ENCODE measurements around the gene EEA1. TPM values are rescaled to one million over a fixed set of nuclear protein-coding genes. Genes with fewer than 3 reads are reported as not detected.

Gene EEA1
- total and polyA plus RNA-seq, 12 donors = 2.5 to 36.9 (median 21.4) TPM

DNA sequence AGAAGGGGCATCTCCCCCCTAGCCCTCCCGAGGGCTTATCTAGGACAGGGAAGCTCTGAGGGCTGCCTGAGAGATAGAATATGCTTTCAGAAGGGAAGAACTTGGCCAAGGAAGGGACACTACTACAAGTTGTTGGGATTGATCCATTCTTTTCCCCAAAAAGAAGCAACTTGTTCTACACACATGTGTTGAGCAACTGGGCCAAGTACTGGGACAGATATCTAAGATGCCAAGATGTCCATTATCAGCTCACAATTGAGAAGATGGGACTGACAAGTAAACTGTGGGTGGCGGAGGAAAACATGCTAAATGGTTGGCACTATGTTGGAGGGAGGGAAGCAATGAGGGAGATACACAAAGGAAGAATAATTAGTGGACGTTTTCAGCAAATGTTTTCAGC lies 195.4 kb downstream of the EEA1 start:
- Histone ChIP-seq H3K4me3 (no peak overlapping the region), H3K36me3 (replicated peaks in 1 of 2) (no peaks in the 10 kb centered on the region), H3K27me3 (no peaks in the 10 kb centered on the region), H3K9me3 (replicated peaks in 1 of 3) (no peaks in the 10 kb centered on the region), H3K4me1 (replicated peaks in 1 of 2) (peaks cover 0 to 4% of the 10 kb centered on the region in 2 donors), H3K27ac (no peak overlapping the region)
- no peak for TF ChIP-seq CTCF (IDR thresholded peaks at IDR 0.05)
- TF ChIP-seq POLR2A (IDR thresholded peaks at IDR 0.05) = no peak
- intact Hi-C loops (cut with DNase I) = no loop called here
- 76 to 82% (median 79%) methylated on average over 2 to 3 of the region's 3 CpGs for WGBS, 4 donors
- no peak for DNase-seq

DNA sequence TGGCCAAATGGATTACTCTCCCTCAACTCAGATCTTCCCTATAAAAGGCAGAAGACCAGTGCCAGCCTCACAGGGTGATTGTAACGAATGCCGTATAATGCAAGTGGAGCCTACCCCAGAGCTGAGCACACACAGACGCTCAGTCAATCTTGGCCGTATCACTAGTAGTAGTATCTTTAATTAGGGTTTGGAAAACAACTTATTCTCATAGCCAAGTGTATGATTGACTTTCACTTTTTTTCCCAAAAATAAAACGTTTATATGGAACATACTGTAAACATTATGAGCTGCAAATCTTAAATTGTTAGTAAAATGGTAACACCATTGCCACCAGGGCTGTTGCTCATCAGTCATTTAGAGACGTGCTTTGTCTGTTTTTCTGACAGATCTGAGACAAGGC lies 195.9 kb downstream of the EEA1 start:
- no peak for DNase-seq
- H3K36me3 ChIP-seq (replicated peaks in 1 of 2) = no peaks in the 10 kb centered on the region
- WGBS, 4 donors = 74 to 81% (median 77%) methylated on average over 6 of the region's 6 CpGs

GRCh38 chr12:92732716-92733115 lies 196.4 kb downstream of the EEA1 start:
- Histone ChIP-seq H3K36me3 (replicated peaks in 1 of 2) (no peaks in the 10 kb centered on the region), H3K9me3 (replicated peaks in 1 of 3) (no peaks in the 10 kb centered on the region), H3K4me3 (no peak overlapping the region), H3K27ac (no peak overlapping the region), H3K4me1 (replicated peaks in 1 of 2) (peaks cover 0 to 4% of the 10 kb centered on the region in 2 donors), H3K27me3 (no peaks in the 10 kb centered on the region)
- TF ChIP-seq POLR2A (IDR thresholded peaks at IDR 0.05) = no peak
- TF ChIP-seq CTCF (IDR thresholded peaks at IDR 0.05) = no peak
- 77 to 89% (median 89%) methylated on average over 6 of the region's 6 CpGs for WGBS, 4 donors
- intact Hi-C loops (cut with DNase I) = no loop called here
- no peak for DNase-seq

More for the DNA sequence above, 195.9 kb downstream of the EEA1 start:
- Histone ChIP-seq H3K27me3 (no peaks in the 10 kb centered on the region), H3K4me1 (replicated peaks in 1 of 2) (peaks cover 0 to 4% of the 10 kb centered on the region in 2 donors), H3K27ac (no peak overlapping the region), H3K4me3 (no peak overlapping the region), H3K9me3 (replicated peaks in 1 of 3) (no peaks in the 10 kb centered on the region)
- intact Hi-C loops (cut with DNase I) = no loop called here
- TF ChIP-seq CTCF (IDR thresholded peaks at IDR 0.05) (no peak), POLR2A (IDR thresholded peaks at IDR 0.05) (no peak)

DNA sequence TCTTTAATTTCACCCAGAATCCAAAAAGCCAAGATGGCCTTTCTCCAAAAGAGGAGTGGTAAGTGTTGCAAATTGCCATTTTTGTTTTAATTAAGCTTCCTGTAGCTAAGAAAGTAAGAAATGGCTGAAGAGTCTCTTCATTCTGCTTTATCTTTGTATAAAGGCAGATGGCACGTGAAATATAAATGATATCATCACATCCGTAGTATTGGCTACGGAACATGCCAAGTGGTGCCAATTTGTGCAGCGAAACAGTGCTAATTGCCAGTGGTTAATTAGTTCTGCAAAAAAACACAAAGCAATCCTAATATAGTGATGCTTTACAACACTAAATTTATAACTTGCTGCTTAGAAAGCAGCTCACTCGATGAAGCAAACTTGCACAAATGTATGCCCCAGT lies 196.9 kb downstream of the EEA1 start:
- Histone ChIP-seq H3K36me3 (replicated peaks in 1 of 2) (no peaks in the 10 kb centered on the region), H3K27ac (no peak overlapping the region), H3K4me3 (no peak overlapping the region), H3K4me1 (replicated peaks in 1 of 2) (peaks cover 0 to 4% of the 10 kb centered on the region in 2 donors), H3K27me3 (no peaks in the 10 kb centered on the region), H3K9me3 (replicated peaks in 1 of 3) (no peaks in the 10 kb centered on the region)
- intact Hi-C loops (cut with DNase I) = no loop called here
- DNase-seq = no peak
- 88 to 93% (median 92%) methylated on average over 5 of the region's 5 CpGs for WGBS, 4 donors
- no peak for TF ChIP-seq CTCF (IDR thresholded peaks at IDR 0.05)
- TF ChIP-seq POLR2A (IDR thresholded peaks at IDR 0.05) = no peak
